SK-N-SH (cell line): ENCODE data around the gene DPRX. TPM values are rescaled to one million over a fixed set of nuclear protein-coding genes. Genes with fewer than 3 reads are reported as not detected.

Experiments used
- CTCF ChIA-PET: fragments of 300-600, 350-600 bp; formaldehyde crosslinking; extraction: SDS; loops from one replicate; lab custom pipeline; 2021; lab: Yijun Ruan, JAX
- POLR2A ChIA-PET: fragments of 350-600 bp; sonication (Branson Sonifier 250); formaldehyde crosslinking; extraction: SDS; loops from one replicate; lab custom pipeline; 2020; ENCODE audit warnings: antibody characterized with exemption, inconsistent platforms; lab: Yijun Ruan, JAX
- DNase-seq: peaks from one replicate; pipeline ENCODE4 v3.0.0; 2012
- H2AFZ ChIP-seq: fragments of 200-600 bp; sonication (generic); 2 replicates; pipeline ENCODE4 v1.8.1; 2016; ENCODE audit warnings: antibody characterized with exemption, mild to moderate bottlenecking, low read depth
- H3F3A ChIP-seq: fragments of 200-600 bp; sonication (generic); replicated peaks from 2 replicates; pipeline ENCODE3; 2016; ENCODE audit warnings: antibody characterized with exemption, mild to moderate bottlenecking; ENCODE audit not compliant: insufficient read depth
- H3K27ac ChIP-seq, 2 experiments: fragments of 200-500 bp in 1 of 2; fragments of 200-600 bp in 1 of 2; sonication (Bioruptor generic) in 1 of 2; sonication (generic), shearing (Covaris generic) in 1 of 2; 2 replicates each; pipeline versions ENCODE4 v1.5.1 to v1.6.1; 2014 to 2016; ENCODE audit warnings: low read depth in 2 of 2, inconsistent platforms in 1 of 2, low read length in 1 of 2, mild to moderate bottlenecking in 1 of 2, mixed read lengths in 1 of 2
- H3K27me3 ChIP-seq: fragments of 200-600 bp; sonication (generic), shearing (Covaris generic); 2 replicates; pipeline ENCODE4 v1.6.1; 2016; ENCODE audit warnings: mixed run types; ENCODE audit not compliant: insufficient read depth
- H3K36me3 ChIP-seq, 2 experiments: fragments of 200-500 bp in 1 of 2; fragments of 200-600 bp in 1 of 2; sonication (Bioruptor generic) in 1 of 2; sonication (generic) in 1 of 2; replicated peaks in 1 of 2; 2 replicates each; pipeline versions ENCODE3 to v1.5.1; 2014 to 2016; ENCODE audit warnings: low read length in 1 of 2, mild to moderate bottlenecking in 1 of 2; ENCODE audit not compliant: insufficient read depth in 2 of 2, control insufficient read depth in 1 of 2
- H3K4me1 ChIP-seq, 2 experiments: fragments of 200-500 bp in 1 of 2; fragments of 200-600 bp in 1 of 2; sonication (Bioruptor generic) in 1 of 2; sonication (generic), shearing (Covaris generic) in 1 of 2; 2 replicates each; pipeline versions ENCODE4 v1.5.1 to v1.6.1; 2014 to 2016; ENCODE audit warnings: low read depth in 1 of 2, low read length in 1 of 2, mixed run types in 1 of 2; ENCODE audit not compliant: insufficient read depth in 2 of 2, control insufficient read depth in 1 of 2
- H3K4me2 ChIP-seq: fragments of 200-600 bp; sonication (generic), shearing (Covaris generic); 2 replicates; pipeline ENCODE4 v1.6.1; 2017; ENCODE audit warnings: mixed run types
- H3K4me3 ChIP-seq, 2 experiments: fragments of 200-500 bp in 1 of 2; fragments of 200-600 bp in 1 of 2; sonication (Bioruptor generic) in 1 of 2; sonication (generic), shearing (Covaris generic) in 1 of 2; 2 replicates each; pipeline versions ENCODE4 v1.5.1 to v1.8.1; 2014 to 2016; ENCODE audit warnings: low read depth in 2 of 2, inconsistent platforms in 1 of 2, low read length in 1 of 2, mild to moderate bottlenecking in 1 of 2, mixed read lengths in 1 of 2, moderate library complexity in 1 of 2
- H3K79me2 ChIP-seq: fragments of 200-600 bp; sonication (generic); 2 replicates; pipeline ENCODE4 v1.8.1; 2017; ENCODE audit warnings: mild to moderate bottlenecking; ENCODE audit not compliant: insufficient read depth
- H3K9ac ChIP-seq: fragments of 200-600 bp; sonication (generic); 2 replicates; pipeline ENCODE4 v1.6.1; 2017; ENCODE audit warnings: mixed run types
- H3K9me2 ChIP-seq: fragments of 200-600 bp; sonication (generic); 2 replicates; pipeline ENCODE4 v1.6.1; 2017; ENCODE audit warnings: mixed run types
- H3K9me3 ChIP-seq: fragments of 200-600 bp; sonication (generic); 2 replicates; pipeline ENCODE4 v1.6.1; 2017; ENCODE audit warnings: mixed run types, mild to moderate bottlenecking, moderate library complexity
- H4K20me1 ChIP-seq: fragments of 200-600 bp; sonication (generic); 2 replicates; pipeline ENCODE4 v1.6.1; 2017; ENCODE audit warnings: mild to moderate bottlenecking, mixed run types; ENCODE audit not compliant: insufficient read depth
- CHD2 ChIP-seq: fragments of 150-350 bp; IDR thresholded peaks from 2 replicates; pipeline ENCODE4 v1.6.1; 2018; ENCODE audit warnings: low read length; ENCODE audit not compliant: partially characterized antibody
- CTCF ChIP-seq: fragments of 200-600 bp; sonication (generic); IDR thresholded peaks from 2 replicates; pipeline ENCODE4 v1.6.1; 2017; ENCODE audit warnings: antibody characterized with exemption, mild to moderate bottlenecking, moderate library complexity
- ELF1 ChIP-seq: IDR thresholded peaks from 2 replicates; pipeline ENCODE4 v1.4.0; 2012
- EZH2phosphoT487 ChIP-seq: fragments of 200-600 bp; sonication (generic); IDR thresholded peaks from 2 replicates; pipeline ENCODE4 v1.6.1; 2017; ENCODE audit warnings: low read depth, mixed run types, mild to moderate bottlenecking, antibody characterized with exemption, moderate library complexity, borderline replicate concordance
- FOSL2 ChIP-seq: IDR thresholded peaks from 2 replicates; pipeline ENCODE4 v1.4.0; 2012; ENCODE audit warnings: low read depth, mild to moderate bottlenecking, moderate library complexity, borderline replicate concordance
- FOXJ3 ChIP-seq: sonication (generic); formaldehyde crosslinking; IDR thresholded peaks from 2 replicates; pipeline ENCODE4 v1.5.1; 2020; ENCODE audit warnings: mild to moderate bottlenecking, missing genetic modification reagents
- FOXM1 ChIP-seq: IDR thresholded peaks from 2 replicates; pipeline ENCODE4 v1.4.0; 2012; ENCODE audit warnings: low read depth, mild to moderate bottlenecking
- GABPA ChIP-seq: IDR thresholded peaks from 2 replicates; pipeline ENCODE4 v1.4.0; 2012; ENCODE audit warnings: low read depth, mild to moderate bottlenecking
- IRF3 ChIP-seq: fragments of 150-350 bp; IDR thresholded peaks from 2 replicates; pipeline ENCODE4 v1.6.1; 2016; ENCODE audit warnings: mild to moderate bottlenecking, low read depth, low read length
- JUND ChIP-seq: IDR thresholded peaks from 2 replicates; pipeline ENCODE4 v1.4.0; 2012
- MAX ChIP-seq: IDR thresholded peaks from 2 replicates; pipeline ENCODE4 v1.4.0; 2012; ENCODE audit warnings: low read depth
- MXI1 ChIP-seq: IDR thresholded peaks from 2 replicates; pipeline ENCODE4 v1.6.1; 2012; ENCODE audit warnings: mild to moderate bottlenecking, low read depth, low read length, improper control_type of control experiment
- NFIC ChIP-seq: IDR thresholded peaks from 2 replicates; pipeline ENCODE4 v1.4.0; 2012; ENCODE audit warnings: borderline replicate concordance
- NRF1 ChIP-seq: IDR thresholded peaks from 2 replicates; pipeline ENCODE4 v1.6.1; 2012; ENCODE audit warnings: low read depth, mild to moderate bottlenecking, low read length
- PBX3 ChIP-seq: IDR thresholded peaks from 2 replicates; pipeline ENCODE4; 2012
- RCOR1 ChIP-seq: fragments of 150-350 bp; IDR thresholded peaks from 2 replicates; pipeline ENCODE4 v1.6.1; 2017; ENCODE audit warnings: antibody characterized with exemption, low read length
- RFX5 ChIP-seq: IDR thresholded peaks from 2 replicates; pipeline ENCODE4 v1.6.1; 2012; ENCODE audit warnings: mild to moderate bottlenecking, improper control_type of control experiment, low read length
- RXRA ChIP-seq: IDR thresholded peaks from 2 replicates; pipeline ENCODE4 v1.4.0; 2012; ENCODE audit warnings: low read depth, mild to moderate bottlenecking, borderline replicate concordance
- SIN3A ChIP-seq: IDR thresholded peaks from 2 replicates; pipeline ENCODE4 v1.6.1; 2012; ENCODE audit warnings: low read depth, mild to moderate bottlenecking, low read length, moderate library complexity, borderline replicate concordance
- SMC3 ChIP-seq: IDR thresholded peaks from 2 replicates; pipeline ENCODE4 v1.6.1; 2012; ENCODE audit warnings: low read depth, low read length, improper control_type of control experiment
- TEAD4 ChIP-seq: IDR thresholded peaks from 2 replicates; pipeline ENCODE4 v1.4.0; 2012; ENCODE audit warnings: mild to moderate bottlenecking, borderline replicate concordance; ENCODE audit not compliant: insufficient read depth
- USF2 ChIP-seq: fragments of 150-350 bp; IDR thresholded peaks from 2 replicates; pipeline ENCODE4 v1.6.1; 2017; ENCODE audit warnings: antibody characterized with exemption, low read length, low read depth, borderline replicate concordance
- YY1 ChIP-seq: IDR thresholded peaks from 2 replicates; pipeline ENCODE4 v1.4.0; 2012; ENCODE audit warnings: low read depth, mild to moderate bottlenecking
- ZBTB33 ChIP-seq: IDR thresholded peaks from 2 replicates; pipeline ENCODE4 v1.4.0; 2012; ENCODE audit warnings: low read depth, borderline replicate concordance
- WGBS: methylation state at CpG from one replicate; pipeline ENCODE4 v1.1.6; 2017; ENCODE audit warnings: low lambda C conversion rate; 5-methylcytosine and 5-hydroxymethylcytosine counted together
- polyA plus RNA-seq, 3 experiments: library from polyadenylated mRNA; depleted of rRNA; stranded (reverse); fragments of >200 nt; gene quantifications; 2 replicates each; pipeline ENCODE4 v1.2.3, GENCODE V29; 2012

Gene DPRX
- polyA plus RNA-seq, 1 of the 3 experiments (the other 2 are of a cell fraction), result not detected

GRCh38 chr19:53598361-53598760 lies 33.4 kb upstream of the DPRX start:
- H3K79me2 ChIP-seq, result no peaks in the 10 kb centered on the region
- no peaks in the 10 kb centered on the region for H3F3A ChIP-seq
- H3K36me3 ChIP-seq, result no peaks in the 10 kb centered on the region
- TF ChIP-seq NRF1 (no peak), FOSL2 (no peak), ZBTB33 (no peak), JUND (no peak), RFX5 (no peak), RCOR1 (no peak), SIN3A (no peak), NFIC (no peak), IRF3 (no peak), FOXM1 (no peak), MAX (no peak), GABPA (no peak), SMC3 (no peak), EZH2phosphoT487 (no peak), CHD2 (no peak), MXI1 (no peak), YY1 (no peak)
- whole genome bisulfite sequencing, result 16% methylated on average over 10 of the region's 10 CpGs
- no peak overlapping the region for H3K4me3 ChIP-seq
- H3K4me2 ChIP-seq, result no peak overlapping the region
- H3K4me1 ChIP-seq, result no peaks in the 10 kb centered on the region
- H4K20me1 ChIP-seq, result no peaks in the 10 kb centered on the region
- no peak overlapping the region for H3K27ac ChIP-seq
- no peaks in the 10 kb centered on the region for H3K9me3 ChIP-seq
- no peak overlapping the region for H3K9ac ChIP-seq
- H3K27me3 ChIP-seq, result peaks cover 19% of the 10 kb centered on the region; the same call in 1 of the 2 replicates
- ChIA-PET CTCF (no interaction called here), POLR2A (no interaction called here)
- no peak for DNase-seq
- no peak overlapping the region for H2AFZ ChIP-seq
- H3K9me2 ChIP-seq, result no peaks in the 10 kb centered on the region

- WGBS, result 16% methylated on average over 4 of the region's 4 CpGs
- no peak overlapping the region for H3K4me2 ChIP-seq
- H3K4me1 ChIP-seq, result no peaks in the 10 kb centered on the region
- no peaks in the 10 kb centered on the region for H3K36me3 ChIP-seq
- H2AFZ ChIP-seq, result no peak overlapping the region
- POLR2A ChIA-PET, result no interaction called here
- CTCF ChIA-PET, result interaction anchor here (0.9 kb wide), 1 partner anchor 146 kb away, joined by 6 read pairs; no protein-coding TSS in a partner anchor
- no peak overlapping the region for H3K9ac ChIP-seq
- no peak overlapping the region for H3K27ac ChIP-seq
- no peaks in the 10 kb centered on the region for H3F3A ChIP-seq
- no peak for DNase-seq
- H3K27me3 ChIP-seq, result peaks cover 31% of the 10 kb centered on the region; the same call in 1 of the 2 replicates
- no peaks in the 10 kb centered on the region for H3K79me2 ChIP-seq
- H3K9me3 ChIP-seq, result no peaks in the 10 kb centered on the region
- no peaks in the 10 kb centered on the region for H3K9me2 ChIP-seq
- H3K4me3 ChIP-seq, result no peak overlapping the region
- H4K20me1 ChIP-seq, result no peaks in the 10 kb centered on the region
- TF ChIP-seq FOXJ3 (no peak), PBX3 (no peak), NFIC (no peak), USF2 (no peak), ELF1 (no peak), TEAD4 (no peak), CTCF (no peak), FOSL2 (no peak), RXRA (no peak)
Observed at GRCh38 chr19:53600217-53600616, 31.6 kb upstream of the DPRX start.
